Inferior parietal cortex (tissue), 1 donor: ENCODE results near the gene HAT1.

Source experiments
- DNase-seq: peaks from one replicate; pipeline ENCODE4 v3.0.0-alpha.2; 2016; ENCODE audit errors: extremely low spot score

HAT1 gene

GRCh38 chr2:171919453-171919852 lies 2.8 kb upstream of the HAT1 start:
- no peak for DNase-seq

- DNase-seq: no peak
These were observed 361 bp upstream of the HAT1 start for GRCh38 chr2:171921970-171922229.

GRCh38 chr2:171923206-171923605 lies 945 bp downstream of the HAT1 start:
- no peak for DNase-seq

- no peak for DNase-seq
These were observed 2.1 kb downstream of the HAT1 start for GRCh38 chr2:171924170-171924942.

- no peak for DNase-seq
These were observed 8.1 kb downstream of the HAT1 start for GRCh38 chr2:171930385-171930784.

GRCh38 chr2:171939058-171939742 lies 16.9 kb downstream of the HAT1 start:
- no peak for DNase-seq

- no peak for DNase-seq
These were observed 17.4 kb downstream of the HAT1 start for GRCh38 chr2:171939743-171940071.

GRCh38 chr2:171941316-171941699 lies 19.0 kb downstream of the HAT1 start:
- DNase-seq: no peak

- no peak for DNase-seq
These were observed 21.6 kb downstream of the HAT1 start for GRCh38 chr2:171943869-171944268.

GRCh38 chr2:171952276-171952675 lies 30.0 kb downstream of the HAT1 start:
- DNase-seq: no peak

GRCh38 chr2:171952748-171953147 lies 30.5 kb downstream of the HAT1 start:
- DNase-seq: no peak

- no peak for DNase-seq
These were observed 34.0 kb downstream of the HAT1 start for GRCh38 chr2:171956135-171956825.

- no peak for DNase-seq
These were observed 34.8 kb downstream of the HAT1 start for GRCh38 chr2:171957061-171957460.

- no peak for DNase-seq
These were observed 36.2 kb downstream of the HAT1 start for GRCh38 chr2:171958475-171958874.

- DNase-seq: no peak
These were observed 37.7 kb downstream of the HAT1 start for GRCh38 chr2:171959998-171960397.

GRCh38 chr2:171960570-171960969 lies 38.3 kb downstream of the HAT1 start:
- DNase-seq: no peak

- no peak for DNase-seq
These were observed 40.9 kb downstream of the HAT1 start for GRCh38 chr2:171963198-171963597.

GRCh38 chr2:171964308-171964707 lies 42.0 kb downstream of the HAT1 start:
- no peak for DNase-seq

GRCh38 chr2:171965238-171965637 lies 43.0 kb downstream of the HAT1 start:
- DNase-seq: no peak

GRCh38 chr2:171965661-171966060 lies 43.4 kb downstream of the HAT1 start:
- no peak for DNase-seq

GRCh38 chr2:171966235-171966634 lies 44.0 kb downstream of the HAT1 start:
- DNase-seq: no peak

GRCh38 chr2:171966688-171967087 lies 44.4 kb downstream of the HAT1 start:
- no peak for DNase-seq

- DNase-seq: no peak
These were observed 46.2 kb downstream of the HAT1 start for GRCh38 chr2:171968509-171968908.
